HS-5 (cell line): ENCODE measurements around the gene PAGE5.

ENCODE experiments used
- DNase-seq: peaks from one replicate; pipeline ENCODE4 v3.0.0-alpha.2; 2012; ENCODE audit warnings: low read depth

Gene PAGE5

GRCh38 chrX:55220119-55220794 is at the start of gene PAGE5:
Gene PAGE5 (plus strand): TSS chrX:55220346. CDS start chrX:55221383, 1,037 bp downstream.
- DNase-seq: no peak

GRCh38 chrX:55187281-55187680 is 32.9 kb upstream of the PAGE5 start:
- DNase-seq: no peak

- DNase-seq: no peak
Measured at GRCh38 chrX:55196688-55197087, 23.5 kb upstream of the PAGE5 start.

GRCh38 chrX:55201930-55202579 is 18.1 kb upstream of the PAGE5 start:
- DNase-seq: no peak

GRCh38 chrX:55206162-55206941 is 13.8 kb upstream of the PAGE5 start:
- DNase-seq: no peak

- DNase-seq: no peak
Measured at GRCh38 chrX:55210931-55211677, 9.0 kb upstream of the PAGE5 start.

- DNase-seq: no peak
Measured at GRCh38 chrX:55213381-55213780, 6.8 kb upstream of the PAGE5 start.

GRCh38 chrX:55240788-55241340 is 20.7 kb downstream of the PAGE5 start:
- DNase-seq: no peak

GRCh38 chrX:55253528-55253927 is 33.4 kb downstream of the PAGE5 start:
- DNase-seq: no peak

- DNase-seq: no peak
Measured at GRCh38 chrX:55260806-55261205, 40.7 kb downstream of the PAGE5 start.

- DNase-seq: no peak
Measured at GRCh38 chrX:55264816-55265215, 44.7 kb downstream of the PAGE5 start, which contains the start of gene PAGE3. Gene PAGE3 (minus strand): TSS chrX:55264916. CDS start chrX:55263903, 1,013 bp downstream.
